Mesendoderm (in vitro differentiated cells): Measurements from ENCODE around the gene XXYLT1.

Experiments used
- DNase-seq: peaks from one replicate; pipeline ENCODE4 v3.0.0; 2013
- H2AK5ac ChIP-seq: 2 replicates; pipeline ENCODE4 v1.6.1; 2013; ENCODE audit warnings: low read length, inconsistent platforms
- H2BK120ac ChIP-seq: 2 replicates; pipeline ENCODE4 v1.6.1; 2013; ENCODE audit warnings: low read depth, mild to moderate bottlenecking, low read length, moderate library complexity, mixed read lengths
- H2BK15ac ChIP-seq: replicated peaks from 2 replicates; pipeline ENCODE4 v1.6.1; 2013; ENCODE audit warnings: low read depth, mild to moderate bottlenecking, moderate library complexity
- H2BK5ac ChIP-seq: 2 replicates; pipeline ENCODE4 v1.6.1; 2013; ENCODE audit warnings: low read length, inconsistent platforms
- H3K18ac ChIP-seq: 2 replicates; pipeline ENCODE4 v1.6.1; 2013; ENCODE audit warnings: mild to moderate bottlenecking, low read length, mixed read lengths
- H3K23ac ChIP-seq: one replicate; pipeline ENCODE4 v1.6.1; 2013; ENCODE audit warnings: low read length
- H3K27ac ChIP-seq: 2 replicates; pipeline ENCODE4 v1.5.1; 2013; ENCODE audit warnings: low read depth, mild to moderate bottlenecking, inconsistent platforms, low read length, moderate library complexity
- H3K27me3 ChIP-seq: 2 replicates; pipeline ENCODE4 v1.6.1; 2013; ENCODE audit warnings: low read length, control low read depth, mild to moderate bottlenecking, inconsistent platforms; ENCODE audit not compliant: insufficient read depth, poor library complexity
- H3K36me3 ChIP-seq: 2 replicates; pipeline ENCODE4 v1.6.1; 2013; ENCODE audit warnings: low read length, inconsistent platforms; ENCODE audit not compliant: control insufficient read depth, insufficient read depth
- H3K4ac ChIP-seq: one replicate; pipeline ENCODE4 v1.6.1; 2013; ENCODE audit warnings: low read depth, mild to moderate bottlenecking, low read length, moderate library complexity
- H3K4me1 ChIP-seq: 2 replicates; pipeline ENCODE4 v1.6.1; 2013; ENCODE audit warnings: low read depth, low read length, inconsistent platforms; ENCODE audit not compliant: control insufficient read depth
- H3K4me2 ChIP-seq: 2 replicates; pipeline ENCODE4 v1.6.1; 2013; ENCODE audit warnings: low read length
- H3K4me3 ChIP-seq: 2 replicates; pipeline ENCODE4 v1.5.1; 2013; ENCODE audit warnings: mild to moderate bottlenecking, low read length
- H3K56ac ChIP-seq: one replicate; pipeline ENCODE4 v1.6.1; 2013; ENCODE audit warnings: low read length
- H3K79me1 ChIP-seq: 2 replicates; pipeline ENCODE4 v1.6.1; 2013; ENCODE audit warnings: low read length, inconsistent platforms
- H3K79me2 ChIP-seq: 2 replicates; pipeline ENCODE4 v1.6.1; 2013; ENCODE audit warnings: mild to moderate bottlenecking, low read length; ENCODE audit not compliant: control insufficient read depth, insufficient read depth
- H3K9ac ChIP-seq: 2 replicates; pipeline ENCODE4 v1.6.1; 2013; ENCODE audit warnings: low read length, inconsistent platforms
- H4K5ac ChIP-seq: one replicate; pipeline ENCODE4 v1.6.1; 2013; ENCODE audit warnings: low read length
- H4K8ac ChIP-seq: one replicate; pipeline ENCODE4 v1.6.1; 2013; ENCODE audit warnings: low read depth, mild to moderate bottlenecking, control low read depth, low read length, moderate library complexity
- WGBS: extraction: QIAGEN DNeasy Blood & Tissue Kit; methylation state at CpG from one replicate; pipeline ENCODE4 v1.1.7; 2013; ENCODE audit warnings: low lambda C conversion rate, missing lambda C conversion rate; ENCODE audit not compliant: insufficient coverage; ENCODE audit errors: extremely low coverage; 5-methylcytosine and 5-hydroxymethylcytosine counted together

Gene XXYLT1

DNA sequence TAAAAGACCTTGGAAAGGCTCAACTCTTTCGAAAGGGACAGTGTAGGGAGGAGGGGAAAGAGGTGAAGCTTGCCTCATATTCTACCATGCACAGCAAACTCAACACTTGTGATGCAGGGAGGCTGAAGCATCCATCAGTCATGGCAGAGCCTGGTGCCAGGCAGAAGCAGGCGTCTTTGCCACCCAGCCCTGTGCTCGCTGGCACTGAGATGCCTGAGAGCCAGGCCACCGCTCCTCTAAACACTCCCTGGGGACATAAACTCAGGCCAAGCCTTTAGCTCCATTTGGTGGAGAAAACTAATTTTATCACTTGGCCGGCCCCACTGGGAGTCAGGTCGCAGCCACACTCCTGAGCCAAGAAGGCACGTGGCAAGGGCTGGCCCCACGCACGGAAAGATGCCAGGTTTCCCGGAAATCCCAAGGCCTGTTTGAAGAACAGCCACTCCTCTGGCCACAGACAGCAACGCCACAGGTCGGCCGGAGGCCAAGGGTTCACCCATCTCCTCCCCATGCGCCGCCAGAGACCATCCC lies 30.7 kb downstream of the XXYLT1 start:
- WGBS, result no CpG with 5 or more reads among the region's 15 CpGs
- DNase-seq, result no peak
- peaks cover 14% of the 10 kb centered on the region for H3K79me2 ChIP-seq

DNA sequence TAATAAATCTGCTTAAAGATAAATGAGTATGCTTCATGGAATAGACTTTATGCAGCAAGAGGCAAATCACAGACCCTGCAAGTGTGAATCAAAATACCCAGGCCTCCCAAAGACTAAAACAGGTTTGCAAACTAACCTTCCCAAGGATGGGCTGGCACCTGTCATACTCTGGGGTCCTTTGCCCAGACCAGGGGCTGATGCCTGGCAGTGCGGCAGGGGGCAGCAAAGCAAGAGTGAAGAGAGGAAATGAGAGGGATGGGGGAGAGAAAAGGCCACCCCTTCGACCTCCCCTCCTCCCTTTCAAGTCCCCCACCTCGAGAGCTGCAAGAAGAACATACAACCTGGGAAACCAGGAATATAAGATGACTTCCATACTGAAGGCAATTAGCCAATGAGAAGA lies 31.8 kb downstream of the XXYLT1 start:
- H3K4me1 ChIP-seq, result peaks cover 5% of the 10 kb centered on the region
- H3K79me2 ChIP-seq, result peaks cover 13% of the 10 kb centered on the region
- H3K4me3 ChIP-seq, result no peak overlapping the region
- H4K8ac ChIP-seq, result no peak overlapping the region
- WGBS, result no CpG with 5 or more reads among the region's 3 CpGs
- H3K23ac ChIP-seq, result no peak overlapping the region
- no peaks in the 10 kb centered on the region for H3K27me3 ChIP-seq
- no peak overlapping the region for H2BK15ac ChIP-seq
- H3K79me1 ChIP-seq, result peaks cover 20% of the 10 kb centered on the region
- H3K4me2 ChIP-seq, result no peak overlapping the region
- H2BK120ac ChIP-seq, result no peak overlapping the region
- H3K18ac ChIP-seq, result no peak overlapping the region
- no peaks in the 10 kb centered on the region for H3K36me3 ChIP-seq
- no peak for DNase-seq
- no peak overlapping the region for H3K9ac ChIP-seq
- no peak overlapping the region for H3K56ac ChIP-seq
- H3K27ac ChIP-seq, result no peak overlapping the region
- no peak overlapping the region for H3K4ac ChIP-seq
- no peak overlapping the region for H2BK5ac ChIP-seq
- no peak overlapping the region for H4K5ac ChIP-seq
- H2AK5ac ChIP-seq, result no peak overlapping the region

More for the DNA sequence above, 30.7 kb downstream of the XXYLT1 start:
- H3K4ac ChIP-seq, result no peak overlapping the region
- H3K4me3 ChIP-seq, result no peak overlapping the region
- H3K18ac ChIP-seq, result no peak overlapping the region
- H2BK5ac ChIP-seq, result no peak overlapping the region
- H3K36me3 ChIP-seq, result no peaks in the 10 kb centered on the region
- H3K4me2 ChIP-seq, result no peak overlapping the region
- H3K79me1 ChIP-seq, result peaks cover 21% of the 10 kb centered on the region
- H3K27me3 ChIP-seq, result no peaks in the 10 kb centered on the region
- H3K4me1 ChIP-seq, result peaks cover 5% of the 10 kb centered on the region
- no peak overlapping the region for H3K27ac ChIP-seq
- no peak overlapping the region for H4K5ac ChIP-seq
- H4K8ac ChIP-seq, result no peak overlapping the region
- H2BK120ac ChIP-seq, result no peak overlapping the region
- no peak overlapping the region for H3K9ac ChIP-seq
- H2AK5ac ChIP-seq, result no peak overlapping the region
- H3K56ac ChIP-seq, result no peak overlapping the region
- H3K23ac ChIP-seq, result no peak overlapping the region
- no peak overlapping the region for H2BK15ac ChIP-seq

GRCh38 chr3:195238586-195239118 lies 32.3 kb downstream of the XXYLT1 start:
- no CpG with 5 or more reads among the region's 10 CpGs for WGBS
- H3K4me3 ChIP-seq, result no peak overlapping the region
- no peak overlapping the region for H2BK5ac ChIP-seq

GRCh38 chr3:195238081-195238571 lies 32.8 kb downstream of the XXYLT1 start:
- Histone ChIP-seq H2AK5ac (no peak overlapping the region), H3K79me1 (peaks cover 16% of the 10 kb centered on the region), H3K23ac (no peak overlapping the region), H3K27me3 (no peaks in the 10 kb centered on the region), H3K4me1 (no peaks in the 10 kb centered on the region), H3K4ac (no peak overlapping the region), H3K79me2 (peaks cover 10% of the 10 kb centered on the region), H2BK15ac (no peak overlapping the region), H3K36me3 (no peaks in the 10 kb centered on the region), H3K18ac (no peak overlapping the region), H2BK5ac (no peak overlapping the region), H3K9ac (no peak overlapping the region), H3K4me2 (no peak overlapping the region), H3K4me3 (no peak overlapping the region), H3K27ac (no peak overlapping the region), H4K8ac (no peak overlapping the region), H3K56ac (no peak overlapping the region), H2BK120ac (no peak overlapping the region), H4K5ac (no peak overlapping the region)
- no CpG with 5 or more reads among the region's 12 CpGs for WGBS
- no peak for DNase-seq

More at GRCh38 chr3:195238586-195239118, 32.3 kb downstream of the XXYLT1 start:
- H3K79me2 ChIP-seq, result peaks cover 10% of the 10 kb centered on the region
- no peak overlapping the region for H3K23ac ChIP-seq
- DNase-seq, result no peak
- H4K8ac ChIP-seq, result no peak overlapping the region
- H3K79me1 ChIP-seq, result peaks cover 16% of the 10 kb centered on the region
- H3K9ac ChIP-seq, result no peak overlapping the region
- H2AK5ac ChIP-seq, result no peak overlapping the region
- H4K5ac ChIP-seq, result no peak overlapping the region
- H3K27me3 ChIP-seq, result no peaks in the 10 kb centered on the region
- H3K18ac ChIP-seq, result no peak overlapping the region
- H2BK120ac ChIP-seq, result no peak overlapping the region
- H2BK15ac ChIP-seq, result no peak overlapping the region
- H3K27ac ChIP-seq, result no peak overlapping the region
- H3K4me2 ChIP-seq, result no peak overlapping the region
- H3K4me1 ChIP-seq, result peaks cover 1% of the 10 kb centered on the region
- no peak overlapping the region for H3K56ac ChIP-seq
- H3K4ac ChIP-seq, result no peak overlapping the region
- H3K36me3 ChIP-seq, result no peaks in the 10 kb centered on the region

DNA sequence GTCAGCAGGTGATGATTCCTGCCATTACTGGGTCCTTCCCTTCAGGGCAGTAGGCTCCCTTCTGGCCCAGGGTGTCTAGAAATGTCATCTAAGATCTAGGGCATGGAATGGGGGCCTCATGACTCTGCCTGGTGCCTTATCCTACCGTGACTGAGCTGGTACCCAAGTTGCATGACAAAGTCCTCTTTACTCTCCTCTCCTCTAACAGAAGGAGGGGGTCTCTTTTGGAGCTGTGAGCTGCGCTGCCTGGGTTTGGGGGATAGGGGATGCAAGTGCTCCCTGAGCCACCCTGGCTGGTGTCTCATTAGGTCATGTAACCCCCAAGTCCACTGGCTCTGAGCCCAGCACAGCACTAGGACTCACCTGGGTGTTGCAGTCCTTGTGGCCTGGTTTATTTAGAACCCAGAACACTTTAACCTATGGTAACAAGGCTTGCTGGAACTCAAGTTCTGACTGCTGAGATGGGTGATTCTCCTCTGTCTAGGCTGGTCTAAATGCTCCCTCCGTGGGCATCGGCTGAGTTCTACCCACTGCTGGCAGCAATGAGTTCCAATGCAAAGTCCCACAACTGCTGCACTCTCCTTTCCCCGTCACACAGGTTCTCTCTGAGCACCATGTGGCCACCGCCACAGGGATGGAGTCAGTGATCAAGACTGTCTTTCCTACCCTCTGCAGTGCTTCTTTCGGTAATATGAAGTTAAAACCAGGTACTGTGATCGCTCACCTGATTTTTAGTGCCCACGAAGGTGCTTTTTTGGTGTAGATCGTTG lies 34.0 kb downstream of the XXYLT1 start:
- Histone ChIP-seq H3K79me2 (peaks cover 10% of the 10 kb centered on the region), H3K9ac (no peak overlapping the region), H3K4me3 (no peak overlapping the region), H3K27me3 (no peaks in the 10 kb centered on the region), H3K27ac (no peak overlapping the region), H3K4me1 (no peaks in the 10 kb centered on the region), H3K18ac (no peak overlapping the region), H2AK5ac (no peak overlapping the region), H3K4me2 (no peak overlapping the region), H4K5ac (no peak overlapping the region), H2BK15ac (no peak overlapping the region), H3K79me1 (peaks cover 12% of the 10 kb centered on the region), H2BK120ac (no peak overlapping the region), H2BK5ac (no peak overlapping the region), H4K8ac (no peak overlapping the region), H3K36me3 (no peaks in the 10 kb centered on the region), H3K23ac (no peak overlapping the region), H3K56ac (no peak overlapping the region), H3K4ac (no peak overlapping the region)
- WGBS, result no CpG with 5 or more reads among the region's 10 CpGs
- no peak for DNase-seq
